GM23338 (cell line): ENCODE data around the gene ATP5PB. TPM values are rescaled to one million over a fixed set of nuclear protein-coding genes. Genes with fewer than 3 reads are reported as not detected.

Source experiments
- ATAC-seq: fragments of 200-7000 bp; cut with Tn5 transposase; 3 replicates; pipeline ENCODE4 v1.9.1; 2020
- DNase-seq: peaks from one replicate; pipeline ENCODE4 v3.0.0-alpha.2; 2015; ENCODE audit warnings: low spot score
- H2AFZ ChIP-seq: fragments of 200-600 bp; sonication (generic); 2 replicates; pipeline ENCODE4 v1.8.0; 2016; ENCODE audit warnings: antibody characterized with exemption, mild to moderate bottlenecking, moderate library complexity
- H3F3A ChIP-seq: fragments of 200-600 bp; sonication (generic); replicated peaks from 2 replicates; pipeline ENCODE4 v1.8.0; 2017; ENCODE audit warnings: antibody characterized with exemption, mixed run types, low read depth
- H3K27ac ChIP-seq: fragments of 200-600 bp; sonication (generic); 2 replicates; pipeline ENCODE4 v1.6.1; 2016; ENCODE audit warnings: low read depth
- H3K27me3 ChIP-seq: fragments of 200-600 bp; sonication (generic); 2 replicates; pipeline ENCODE4 v1.8.0; 2016; ENCODE audit warnings: mild to moderate bottlenecking, mixed run types, moderate library complexity; ENCODE audit not compliant: insufficient read depth
- H3K36me3 ChIP-seq: fragments of 200-600 bp; sonication (generic); 2 replicates; pipeline ENCODE4 v1.8.0; 2016; ENCODE audit warnings: mild to moderate bottlenecking; ENCODE audit not compliant: insufficient read depth
- H3K4me1 ChIP-seq: fragments of 200-600 bp; sonication (generic); 2 replicates; pipeline ENCODE4 v1.8.0; 2016; ENCODE audit warnings: mild to moderate bottlenecking, moderate library complexity; ENCODE audit not compliant: insufficient read depth
- H3K4me2 ChIP-seq: fragments of 200-600 bp; sonication (generic); 2 replicates; pipeline ENCODE4 v1.7.1; 2017; ENCODE audit warnings: mixed run types
- H3K4me3 ChIP-seq: fragments of 200-600 bp; sonication (generic); 2 replicates; pipeline ENCODE4 v1.6.1; 2016; ENCODE audit warnings: mixed run types
- H3K79me2 ChIP-seq: fragments of 200-600 bp; sonication (generic); replicated peaks from 2 replicates; pipeline ENCODE4 v1.8.0; 2017; ENCODE audit warnings: mild to moderate bottlenecking; ENCODE audit not compliant: insufficient read depth
- H3K9me2 ChIP-seq: fragments of 200-600 bp; sonication (generic); 2 replicates; pipeline ENCODE4 v1.8.0; 2017; ENCODE audit not compliant: insufficient read depth
- H4K20me1 ChIP-seq: fragments of 200-600 bp; sonication (generic); replicated peaks from 2 replicates; pipeline ENCODE4 v1.8.0; 2017; ENCODE audit warnings: mild to moderate bottlenecking; ENCODE audit not compliant: insufficient read depth
- H3K27ac Mint-ChIP-seq: 2 replicates; pipeline ENCODE4 v1.8.0; 2020; ENCODE audit warnings: inconsistent platforms, mild to moderate bottlenecking, moderate library complexity, mixed read lengths
- H3K27me3 Mint-ChIP-seq: 3 replicates; pipeline ENCODE4 v1.8.0; 2022; ENCODE audit warnings: low read depth, mild to moderate bottlenecking, moderate library complexity, mixed read lengths, inconsistent platforms; ENCODE audit not compliant: insufficient read depth, poor library complexity
- H3K36me3 Mint-ChIP-seq: 3 replicates; pipeline ENCODE4 v1.8.0; 2021; ENCODE audit warnings: low read depth, mild to moderate bottlenecking, inconsistent platforms, moderate library complexity, mixed read lengths
- H3K4me1 Mint-ChIP-seq: 3 replicates; pipeline ENCODE4 v1.8.0; 2020; ENCODE audit warnings: mild to moderate bottlenecking, inconsistent platforms, mixed read lengths
- H3K4me3 Mint-ChIP-seq: 3 replicates; pipeline ENCODE4 v1.8.0; 2021; ENCODE audit warnings: moderate library complexity, mild to moderate bottlenecking, inconsistent platforms, mixed read lengths
- H3K9me3 Mint-ChIP-seq: 3 replicates; pipeline ENCODE4 v1.8.0; 2020; ENCODE audit warnings: moderate library complexity, mild to moderate bottlenecking, inconsistent platforms, mixed read lengths
- EZH2 ChIP-seq: fragments of 200-600 bp; sonication (generic); IDR thresholded peaks from one replicate; pipeline ENCODE4 v1.8.0; 2017; ENCODE audit warnings: antibody characterized with exemption, mild to moderate bottlenecking, low read depth; ENCODE audit not compliant: unreplicated experiment
- EZH2phosphoT487 ChIP-seq: fragments of 200-600 bp; sonication (generic); IDR thresholded peaks from one replicate; pipeline ENCODE4 v1.8.1; 2018; ENCODE audit warnings: antibody characterized with exemption; ENCODE audit not compliant: unreplicated experiment
- NANOG ChIP-seq: IDR thresholded peaks from 2 replicates; pipeline ENCODE4 v1.6.1; 2016; ENCODE audit warnings: antibody characterized with exemption, borderline replicate concordance
- ZNF114 ChIP-seq: fragments of 250-450 bp; sonication (Bioruptor Pico); IDR thresholded peaks from 2 replicates; pipeline ENCODE4 v1.5.0; 2020; ENCODE audit warnings: mild to moderate bottlenecking, moderate library complexity
- polyA plus RNA-seq: library from polyadenylated mRNA; unstranded; fragments of >200 nt; fragmentation: Nextera tagmentation; extraction: Ambion mirVana; gene quantifications from 2 replicates; pipeline ENCODE4 v1.2.1, GENCODE V29; 2016
- total RNA-seq: library from RNA; depleted of rRNA; stranded (reverse); fragments of >200 nt; shearing (Covaris generic); gene quantifications from 2 replicates; pipeline ENCODE4 v1.2.3, GENCODE V29; 2014
- TF ChIP-seq, protein P1 (sequence below): IDR thresholded peaks from one replicate; pipeline ENCODE4 v1.6.1; 2018; ENCODE audit warnings: antibody characterized with exemption; ENCODE audit not compliant: unreplicated experiment
- TF ChIP-seq, protein P2 (sequence below): IDR thresholded peaks from 2 replicates; pipeline ENCODE4 v1.6.1; 2016; ENCODE audit warnings: antibody characterized with exemption

ATP5PB gene
- total and polyA plus RNA-seq, 2 experiments from 2014 or later = 279 to 300 TPM

DNA sequence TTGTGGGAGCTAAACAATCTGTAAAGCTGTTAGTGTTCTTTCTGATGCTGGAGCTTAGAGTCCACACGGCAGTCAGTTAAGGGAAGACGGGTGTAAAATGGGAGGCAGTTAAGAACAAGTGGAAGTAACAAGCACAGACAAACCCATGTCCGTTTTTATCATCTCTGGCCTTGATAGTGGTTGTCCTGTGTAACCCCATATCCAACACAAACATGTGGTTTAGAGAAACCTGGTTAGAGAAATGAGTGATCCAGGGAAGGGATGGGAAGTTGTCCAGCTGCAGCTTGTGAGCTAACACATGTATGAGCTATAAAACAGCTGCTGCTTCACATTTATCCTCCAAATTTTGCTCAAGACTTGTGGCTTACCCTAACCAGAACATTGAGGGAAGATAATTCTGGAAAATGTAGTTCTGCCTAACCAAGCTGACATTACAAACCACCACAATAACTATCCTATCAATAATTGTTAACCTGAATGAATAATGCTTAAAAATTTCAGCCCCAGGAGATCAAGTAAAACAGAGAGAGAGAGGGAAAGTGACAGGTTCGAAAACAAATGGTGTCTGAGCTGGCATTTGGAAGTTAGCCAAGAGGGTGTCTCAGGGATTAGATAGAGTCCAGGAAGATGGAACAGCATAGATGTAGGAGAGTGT, 13.9 kb downstream of the ATP5PB start (continued):
- no peak for TF ChIP-seq EZH2

DNA sequence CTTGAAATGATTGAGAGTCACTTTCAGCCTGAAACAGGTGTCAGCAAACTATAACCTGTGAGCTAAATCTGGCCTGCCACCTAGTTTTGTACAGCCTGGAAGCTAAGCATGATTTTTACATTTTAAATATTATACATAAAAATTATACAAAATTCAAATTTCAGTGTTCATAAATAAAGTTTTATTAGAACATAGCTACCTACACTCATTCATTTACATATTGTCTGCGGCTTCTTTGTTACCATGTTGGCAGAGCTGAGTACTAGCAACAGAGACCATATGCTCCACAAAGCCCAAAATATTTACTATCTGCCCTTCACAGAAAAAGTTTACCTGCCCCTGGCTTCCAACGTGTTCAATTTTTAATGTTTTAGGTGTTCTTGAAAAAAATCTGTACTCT, 16.5 kb downstream of the ATP5PB start:
- H3K27me3 Mint-ChIP-seq = no peaks in the 10 kb centered on the region
- H3K36me3 ChIP-seq = peaks cover 14% of the 10 kb centered on the region
- H3K27ac ChIP-seq = no peak overlapping the region
- H3K4me2 ChIP-seq = no peak overlapping the region
- no peak overlapping the region for H2AFZ ChIP-seq
- H3K27ac Mint-ChIP-seq = no peak overlapping the region
- TF ChIP-seq, protein P1, sequence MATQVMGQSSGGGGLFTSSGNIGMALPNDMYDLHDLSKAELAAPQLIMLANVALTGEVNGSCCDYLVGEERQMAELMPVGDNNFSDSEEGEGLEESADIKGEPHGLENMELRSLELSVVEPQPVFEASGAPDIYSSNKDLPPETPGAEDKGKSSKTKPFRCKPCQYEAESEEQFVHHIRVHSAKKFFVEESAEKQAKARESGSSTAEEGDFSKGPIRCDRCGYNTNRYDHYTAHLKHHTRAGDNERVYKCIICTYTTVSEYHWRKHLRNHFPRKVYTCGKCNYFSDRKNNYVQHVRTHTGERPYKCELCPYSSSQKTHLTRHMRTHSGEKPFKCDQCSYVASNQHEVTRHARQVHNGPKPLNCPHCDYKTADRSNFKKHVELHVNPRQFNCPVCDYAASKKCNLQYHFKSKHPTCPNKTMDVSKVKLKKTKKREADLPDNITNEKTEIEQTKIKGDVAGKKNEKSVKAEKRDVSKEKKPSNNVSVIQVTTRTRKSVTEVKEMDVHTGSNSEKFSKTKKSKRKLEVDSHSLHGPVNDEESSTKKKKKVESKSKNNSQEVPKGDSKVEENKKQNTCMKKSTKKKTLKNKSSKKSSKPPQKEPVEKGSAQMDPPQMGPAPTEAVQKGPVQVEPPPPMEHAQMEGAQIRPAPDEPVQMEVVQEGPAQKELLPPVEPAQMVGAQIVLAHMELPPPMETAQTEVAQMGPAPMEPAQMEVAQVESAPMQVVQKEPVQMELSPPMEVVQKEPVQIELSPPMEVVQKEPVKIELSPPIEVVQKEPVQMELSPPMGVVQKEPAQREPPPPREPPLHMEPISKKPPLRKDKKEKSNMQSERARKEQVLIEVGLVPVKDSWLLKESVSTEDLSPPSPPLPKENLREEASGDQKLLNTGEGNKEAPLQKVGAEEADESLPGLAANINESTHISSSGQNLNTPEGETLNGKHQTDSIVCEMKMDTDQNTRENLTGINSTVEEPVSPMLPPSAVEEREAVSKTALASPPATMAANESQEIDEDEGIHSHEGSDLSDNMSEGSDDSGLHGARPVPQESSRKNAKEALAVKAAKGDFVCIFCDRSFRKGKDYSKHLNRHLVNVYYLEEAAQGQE = no peak
- TF ChIP-seq, protein P2, sequence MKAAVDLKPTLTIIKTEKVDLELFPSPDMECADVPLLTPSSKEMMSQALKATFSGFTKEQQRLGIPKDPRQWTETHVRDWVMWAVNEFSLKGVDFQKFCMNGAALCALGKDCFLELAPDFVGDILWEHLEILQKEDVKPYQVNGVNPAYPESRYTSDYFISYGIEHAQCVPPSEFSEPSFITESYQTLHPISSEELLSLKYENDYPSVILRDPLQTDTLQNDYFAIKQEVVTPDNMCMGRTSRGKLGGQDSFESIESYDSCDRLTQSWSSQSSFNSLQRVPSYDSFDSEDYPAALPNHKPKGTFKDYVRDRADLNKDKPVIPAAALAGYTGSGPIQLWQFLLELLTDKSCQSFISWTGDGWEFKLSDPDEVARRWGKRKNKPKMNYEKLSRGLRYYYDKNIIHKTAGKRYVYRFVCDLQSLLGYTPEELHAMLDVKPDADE = no peak
- TF ChIP-seq NANOG = no peak
- TF ChIP-seq EZH2phosphoT487 = no peak
- TF ChIP-seq ZNF114 (CRISPR knock-in tag) = no peak
- H3K4me3 Mint-ChIP-seq = no peak overlapping the region
- H3F3A ChIP-seq = no peaks in the 10 kb centered on the region
- no peaks in the 10 kb centered on the region for H3K79me2 ChIP-seq
- no peaks in the 10 kb centered on the region for H3K4me1 ChIP-seq
- peaks cover 7% of the 10 kb centered on the region; the same call in 2 of the 3 replicates for H3K36me3 Mint-ChIP-seq
- H3K4me3 ChIP-seq = no peak overlapping the region
- no peak for ATAC-seq
- DNase-seq = no peak
- no peaks in the 10 kb centered on the region; the same call in 1 of the 2 replicates for H4K20me1 ChIP-seq
- H3K9me2 ChIP-seq = no peaks in the 10 kb centered on the region; the same call in 1 of the 2 replicates
- no peaks in the 10 kb centered on the region for H3K9me3 Mint-ChIP-seq
- H3K4me1 Mint-ChIP-seq = no peaks in the 10 kb centered on the region
- H3K27me3 ChIP-seq = no peaks in the 10 kb centered on the region

DNA sequence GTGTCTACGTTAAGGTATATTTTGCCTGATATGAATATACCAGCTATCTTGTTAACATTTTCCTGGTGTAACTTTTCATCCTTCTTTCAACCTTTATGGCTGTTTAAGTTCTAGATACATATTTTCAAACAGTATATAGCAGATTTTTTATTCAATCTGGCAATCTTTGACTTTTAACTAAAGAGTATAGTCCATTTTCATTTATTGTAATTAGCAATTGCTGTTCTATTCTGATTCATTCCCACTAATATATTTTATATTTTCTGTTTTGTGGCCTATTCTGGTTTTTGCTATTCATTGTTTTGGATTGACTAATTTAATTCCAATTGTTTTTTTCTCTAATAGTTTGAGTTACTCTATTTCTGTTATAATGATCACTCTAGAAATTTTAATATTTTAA, 17.2 kb downstream of the ATP5PB start:
- Histone ChIP-seq H3K4me2 (no peak overlapping the region), H3K27ac (no peak overlapping the region), H3K4me1 (no peaks in the 10 kb centered on the region), H2AFZ (no peak overlapping the region), H3K79me2 (no peaks in the 10 kb centered on the region), H3K9me2 (no peaks in the 10 kb centered on the region; the same call in 1 of the 2 replicates), H3K27me3 (no peaks in the 10 kb centered on the region), H4K20me1 (no peaks in the 10 kb centered on the region; the same call in 1 of the 2 replicates), H3K36me3 (peaks cover 7% of the 10 kb centered on the region; the same call in 1 of the 2 replicates), H3F3A (no peaks in the 10 kb centered on the region), H3K4me3 (no peak overlapping the region)
- DNase-seq (no peak), ATAC-seq (no peak)
- Mint-ChIP-seq H3K4me1 (no peaks in the 10 kb centered on the region), H3K9me3 (no peaks in the 10 kb centered on the region), H3K4me3 (no peak overlapping the region), H3K27ac (no peak overlapping the region), H3K36me3 (peaks cover 6% of the 10 kb centered on the region; the same call in 2 of the 3 replicates), H3K27me3 (no peaks in the 10 kb centered on the region)
- TF ChIP-seq, protein P2 = no peak
- TF ChIP-seq, protein P1 = no peak
